GM18517 (cell line): ENCODE results near the gene ZNF317.

Source experiments
- ATAC-seq: cut with Tn5 transposase; IDR thresholded peaks from one replicate; pipeline ENCODE4 v1.9.1; 2021; ENCODE audit warnings: mild to moderate bottlenecking, moderate library complexity; ENCODE audit not compliant: unreplicated experiment

The ZNF317 gene

GRCh38 chr19:9140159-9140874, at the start of gene ZNF317:
Gene ZNF317, plus strand, starts transcription at chr19:9140397. Its CDS starts 15,620 bp downstream, at chr19:9156017.
- peak; percentile 93 for ATAC-seq

GRCh38 chr19:9107375-9107774, 32.8 kb upstream of the ZNF317 start, which contains the start of gene OR7G2:
Gene OR7G2, minus strand, starts transcription at chr19:9107475. Its CDS starts 4,232 bp downstream, at chr19:9103243.
- no peak for ATAC-seq

DNA sequence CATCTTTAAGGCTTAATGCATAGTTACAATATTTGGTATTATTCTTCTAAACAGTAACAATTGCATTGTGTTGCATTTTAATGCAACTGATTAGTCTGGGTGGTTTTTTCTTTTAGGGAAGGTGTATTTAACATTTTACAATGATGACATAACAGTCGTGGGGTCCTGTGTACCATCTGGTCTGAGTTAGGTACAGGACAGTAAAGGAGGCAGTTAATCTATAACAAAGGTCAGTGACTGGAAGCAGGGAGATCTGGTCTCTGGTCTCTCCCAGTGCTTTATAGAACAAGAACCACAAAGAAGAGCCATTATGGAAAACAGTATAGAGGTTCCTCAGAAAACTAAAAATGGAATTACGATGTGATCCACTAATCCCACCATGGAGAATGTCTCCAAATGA, 30.2 kb upstream of the ZNF317 start:
- no peak for ATAC-seq

GRCh38 chr19:9115307-9115813, 24.8 kb upstream of the ZNF317 start, which contains the start of gene OR7G1:
Gene OR7G1, minus strand, starts transcription at chr19:9115763. Its CDS starts 0 bp downstream, at chr19:9115763.
- ATAC-seq = no peak

DNA sequence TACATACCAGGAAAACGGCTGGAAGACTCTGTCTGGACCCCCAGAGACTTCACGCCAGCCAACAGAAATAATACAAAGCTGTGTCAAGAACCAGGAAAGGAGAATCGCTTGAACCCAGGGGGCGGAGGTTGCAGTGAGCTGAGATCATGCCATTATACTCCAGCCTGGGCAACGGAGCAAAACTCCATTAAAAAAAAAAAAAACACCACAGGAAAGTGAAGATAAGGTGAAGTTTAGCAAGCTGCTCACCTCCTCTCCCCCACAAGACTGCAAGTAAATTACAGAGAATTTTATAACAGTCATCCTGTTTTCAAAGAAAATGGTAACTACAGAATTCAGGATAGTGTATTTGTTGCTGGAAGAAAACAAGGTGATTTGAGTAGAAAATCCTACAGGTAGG, 23.6 kb upstream of the ZNF317 start:
- ATAC-seq = no peak

DNA sequence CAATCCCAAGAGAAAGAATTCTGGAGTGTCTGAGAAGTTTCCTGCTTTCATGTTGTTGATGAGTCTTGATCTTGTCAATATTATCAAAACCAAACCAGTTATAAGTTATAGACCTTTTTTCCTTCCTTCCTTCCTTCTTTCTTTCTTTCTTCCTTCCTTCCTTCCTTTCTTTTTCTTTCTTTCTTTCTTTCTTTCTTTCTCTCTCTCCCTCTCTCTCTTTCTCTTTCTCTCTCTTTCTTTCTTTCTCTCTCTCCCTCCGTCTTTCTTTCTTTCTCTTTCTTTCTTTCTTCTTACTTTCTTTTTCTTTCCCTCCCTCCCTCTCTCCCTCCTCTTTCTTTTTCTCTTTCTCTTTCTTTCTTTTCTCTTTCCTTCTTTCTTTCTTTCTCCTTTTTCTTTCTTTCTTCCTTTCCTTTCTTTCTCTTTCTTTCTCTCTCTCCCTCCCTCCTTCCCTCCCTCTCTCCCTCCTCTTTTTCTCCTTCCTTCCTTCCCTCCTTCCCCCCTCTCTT, 13.2 kb upstream of the ZNF317 start, which contains the start of gene OR7G3:
Gene OR7G3, minus strand, starts transcription at position 51 of the 506 bp plus-strand sequence. Its CDS starts 0 bp downstream, at position 51.
- no peak for ATAC-seq

DNA sequence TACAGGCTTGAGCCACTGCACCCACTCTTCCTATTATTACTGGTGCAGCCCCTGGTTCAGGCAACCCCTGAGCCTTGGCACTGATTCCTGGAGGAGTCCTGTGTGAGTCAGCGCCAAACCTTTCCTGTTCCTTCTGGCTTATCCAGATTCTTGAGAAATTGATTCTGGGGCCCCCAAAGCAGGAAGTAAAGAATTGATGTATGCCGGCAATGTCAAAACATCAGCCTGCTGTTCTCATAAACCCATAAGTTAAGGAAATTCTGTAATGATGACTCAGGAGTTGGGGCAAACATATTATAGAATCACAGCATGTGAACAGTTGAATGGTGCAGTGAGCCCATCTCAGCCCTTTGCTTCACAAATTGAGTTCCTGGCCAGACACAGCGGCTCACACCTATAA, 12.0 kb upstream of the ZNF317 start:
- ATAC-seq = no peak

DNA sequence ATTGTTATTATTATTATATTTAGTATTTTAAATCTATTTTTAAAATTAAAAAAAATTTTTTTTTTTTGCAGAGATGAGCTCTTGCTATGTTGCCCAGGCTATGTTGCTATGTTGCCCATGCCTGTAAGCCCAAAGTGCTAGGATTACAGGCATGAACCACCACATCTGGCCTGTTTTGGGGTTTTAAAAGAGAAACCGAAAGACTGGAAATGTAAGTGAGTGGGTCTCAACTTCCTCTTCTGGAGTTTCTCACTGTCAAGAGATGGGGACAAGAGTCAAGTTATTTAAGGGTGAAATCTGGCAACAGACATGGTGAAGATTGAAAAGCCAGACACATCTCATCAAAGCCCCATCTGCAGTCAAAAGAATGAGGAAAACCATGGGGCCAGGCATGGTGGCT, 9.2 kb upstream of the ZNF317 start:
- ATAC-seq = no peak

DNA sequence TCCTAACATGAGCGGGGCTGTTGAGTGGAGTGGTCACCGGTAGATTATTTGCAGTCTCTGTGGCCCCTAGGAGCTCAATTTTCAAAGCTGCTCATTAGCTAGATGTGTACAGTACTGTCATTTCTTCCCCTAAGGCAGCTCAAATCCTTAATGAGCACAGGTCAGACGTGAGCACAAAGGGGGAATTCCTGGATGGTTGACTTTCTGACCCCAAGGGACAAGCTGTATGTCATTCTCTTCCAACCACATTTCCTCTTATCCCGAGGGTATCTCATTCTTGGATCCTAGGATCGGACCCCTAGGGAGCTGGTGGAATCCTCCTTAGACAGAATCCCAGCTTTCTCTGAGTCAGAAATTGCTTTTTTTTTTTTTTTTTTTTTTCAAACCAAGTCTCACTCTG, 7.8 kb upstream of the ZNF317 start:
- ATAC-seq = no peak

DNA sequence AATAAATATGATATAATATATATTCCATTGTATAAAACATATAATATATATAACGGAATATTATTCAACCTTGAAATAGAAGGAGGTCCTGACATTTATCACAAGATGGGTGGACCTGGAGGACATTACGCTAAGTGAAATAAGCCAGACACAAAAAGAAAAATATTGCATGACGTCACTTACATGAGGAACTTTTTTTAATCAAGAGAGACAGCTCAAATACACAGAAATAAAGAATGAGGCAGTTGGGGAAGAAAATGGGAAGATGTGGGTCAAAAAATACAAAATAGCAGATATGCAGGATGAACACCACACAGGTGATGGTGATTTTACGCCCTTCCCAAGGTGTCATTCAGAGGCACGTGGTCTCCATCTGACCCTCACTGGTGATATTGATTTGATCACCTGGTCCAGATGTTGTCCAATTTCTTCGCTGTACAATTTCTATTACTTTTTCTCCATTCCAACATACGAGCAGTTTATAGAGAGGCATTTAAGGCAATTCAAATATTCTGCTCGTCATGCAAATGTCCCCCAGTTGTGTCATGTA, 513 bp upstream of the ZNF317 start:
- peak; percentile 31 for ATAC-seq

GRCh38 chr19:9144920-9145319, 4.7 kb downstream of the ZNF317 start:
- ATAC-seq = no peak

DNA sequence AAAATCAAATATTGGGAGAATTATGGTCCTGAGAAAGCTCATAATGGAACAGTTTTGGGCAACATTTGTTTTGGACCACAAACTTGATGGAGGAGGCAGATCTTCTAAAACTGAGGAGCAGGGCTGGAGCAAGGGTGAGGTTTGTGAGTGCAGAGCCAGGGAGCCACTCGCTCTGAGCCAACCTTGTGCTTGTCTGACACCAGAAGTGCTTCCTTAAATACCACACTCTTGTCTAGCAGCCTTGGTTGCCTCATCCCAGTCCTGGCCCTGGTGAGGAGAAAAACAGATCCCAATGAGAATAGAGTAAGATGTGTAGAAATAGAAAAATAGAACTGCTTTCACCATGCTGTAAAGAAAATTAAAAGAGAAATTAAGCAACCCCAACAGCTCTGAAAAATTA, 6.7 kb downstream of the ZNF317 start:
- no peak for ATAC-seq

DNA sequence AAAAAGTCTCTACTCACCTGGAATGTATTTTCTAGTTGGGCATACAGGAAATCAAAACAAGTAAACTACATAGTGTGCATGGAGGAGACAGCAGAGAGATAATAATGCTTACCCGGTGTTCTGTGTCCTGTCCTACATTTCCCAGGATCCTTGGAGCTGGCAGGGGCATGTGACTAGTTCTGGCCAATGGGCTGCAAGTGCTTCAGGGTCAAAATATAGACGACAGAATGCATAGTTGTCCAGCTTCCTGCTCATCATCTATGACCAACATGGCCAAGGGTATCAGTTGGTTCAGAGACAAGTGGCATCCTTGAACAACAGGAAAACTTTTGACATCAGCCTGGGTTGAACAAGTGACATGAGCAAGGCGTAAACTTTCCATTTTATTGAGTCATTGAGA, 8.5 kb downstream of the ZNF317 start:
- no peak for ATAC-seq

- ATAC-seq = no peak
Measured at GRCh38 chr19:9149997-9150396, 9.8 kb downstream of the ZNF317 start.

GRCh38 chr19:9150650-9151049, 10.5 kb downstream of the ZNF317 start:
- ATAC-seq = no peak

DNA sequence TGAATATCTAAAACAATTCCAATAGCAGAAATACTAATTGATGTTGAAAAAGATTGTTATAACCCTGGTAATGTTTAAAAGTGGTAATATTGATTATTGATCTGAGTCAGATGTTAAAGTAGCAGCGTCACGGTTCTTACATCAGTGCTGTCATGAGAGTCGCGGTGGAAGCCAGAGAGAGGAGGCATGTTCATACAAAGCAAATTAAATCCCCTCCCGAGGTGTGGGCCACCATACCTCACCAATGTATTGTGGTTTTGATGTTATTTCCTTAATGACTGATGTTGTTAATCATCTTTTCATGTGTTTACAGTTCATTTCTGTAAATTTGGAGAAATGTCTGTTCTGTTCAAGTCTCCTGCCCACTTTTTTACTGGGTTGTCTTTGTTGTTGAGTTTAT, 11.2 kb downstream of the ZNF317 start:
- ATAC-seq = no peak

DNA sequence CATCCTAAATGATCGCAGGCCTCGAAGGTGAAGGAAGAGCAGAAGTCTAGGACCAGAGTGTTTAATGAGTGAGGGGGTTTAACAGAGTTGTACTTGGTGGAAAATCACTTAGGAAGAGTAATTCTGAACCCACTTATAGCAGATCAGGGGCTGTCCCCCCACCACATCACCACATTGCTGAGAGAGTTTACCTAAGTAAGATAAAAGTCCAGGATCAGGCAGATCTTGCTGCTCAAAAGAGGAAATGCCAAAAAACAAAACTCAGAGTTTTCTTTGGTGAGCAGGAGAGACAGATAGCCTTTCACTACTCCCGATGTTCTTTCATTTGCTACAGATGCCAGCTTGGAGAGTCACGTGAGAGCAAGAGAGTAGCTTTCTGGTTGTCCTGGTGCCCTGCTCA, 15.4 kb downstream of the ZNF317 start:
- no peak for ATAC-seq

GRCh38 chr19:9156304-9156703, 16.1 kb downstream of the ZNF317 start:
- ATAC-seq = no peak

DNA sequence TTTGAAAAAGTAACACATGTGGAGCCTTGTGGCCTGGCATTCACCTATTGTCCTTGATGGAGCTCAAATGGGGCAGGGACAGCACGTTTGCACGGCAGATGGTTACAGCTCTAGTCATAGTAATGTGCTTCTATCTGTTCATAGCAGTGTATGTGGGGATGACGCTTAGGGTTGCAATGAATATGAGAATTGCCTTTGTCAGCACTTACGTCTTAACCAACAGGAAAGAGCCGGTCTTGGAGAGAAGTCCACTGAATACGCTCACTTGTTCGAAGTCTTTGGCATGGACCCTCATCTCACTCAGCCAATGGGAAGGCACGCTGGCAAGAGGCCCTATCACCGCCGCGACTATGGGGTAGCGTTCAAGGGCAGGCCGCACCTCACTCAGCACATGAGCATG, 19.7 kb downstream of the ZNF317 start:
- no peak for ATAC-seq

- no peak for ATAC-seq
Measured at GRCh38 chr19:9161427-9161826, 21.2 kb downstream of the ZNF317 start.

- ATAC-seq = no peak
Measured at GRCh38 chr19:9165261-9165660, 25.1 kb downstream of the ZNF317 start.

GRCh38 chr19:9166846-9167245, 26.6 kb downstream of the ZNF317 start:
- no peak for ATAC-seq
